GM19438 (cell line): ENCODE measurements around the gene BPIFB3.

Experiments used
- ATAC-seq: cut with Tn5 transposase; IDR thresholded peaks from one replicate; pipeline ENCODE4 v1.9.1; 2021; ENCODE audit warnings: low read depth; ENCODE audit not compliant: unreplicated experiment

BPIFB3 gene, protein sequence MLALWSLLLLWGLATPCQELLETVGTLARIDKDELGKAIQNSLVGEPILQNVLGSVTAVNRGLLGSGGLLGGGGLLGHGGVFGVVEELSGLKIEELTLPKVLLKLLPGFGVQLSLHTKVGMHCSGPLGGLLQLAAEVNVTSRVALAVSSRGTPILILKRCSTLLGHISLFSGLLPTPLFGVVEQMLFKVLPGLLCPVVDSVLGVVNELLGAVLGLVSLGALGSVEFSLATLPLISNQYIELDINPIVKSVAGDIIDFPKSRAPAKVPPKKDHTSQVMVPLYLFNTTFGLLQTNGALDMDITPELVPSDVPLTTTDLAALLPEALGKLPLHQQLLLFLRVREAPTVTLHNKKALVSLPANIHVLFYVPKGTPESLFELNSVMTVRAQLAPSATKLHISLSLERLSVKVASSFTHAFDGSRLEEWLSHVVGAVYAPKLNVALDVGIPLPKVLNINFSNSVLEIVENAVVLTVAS

DNA sequence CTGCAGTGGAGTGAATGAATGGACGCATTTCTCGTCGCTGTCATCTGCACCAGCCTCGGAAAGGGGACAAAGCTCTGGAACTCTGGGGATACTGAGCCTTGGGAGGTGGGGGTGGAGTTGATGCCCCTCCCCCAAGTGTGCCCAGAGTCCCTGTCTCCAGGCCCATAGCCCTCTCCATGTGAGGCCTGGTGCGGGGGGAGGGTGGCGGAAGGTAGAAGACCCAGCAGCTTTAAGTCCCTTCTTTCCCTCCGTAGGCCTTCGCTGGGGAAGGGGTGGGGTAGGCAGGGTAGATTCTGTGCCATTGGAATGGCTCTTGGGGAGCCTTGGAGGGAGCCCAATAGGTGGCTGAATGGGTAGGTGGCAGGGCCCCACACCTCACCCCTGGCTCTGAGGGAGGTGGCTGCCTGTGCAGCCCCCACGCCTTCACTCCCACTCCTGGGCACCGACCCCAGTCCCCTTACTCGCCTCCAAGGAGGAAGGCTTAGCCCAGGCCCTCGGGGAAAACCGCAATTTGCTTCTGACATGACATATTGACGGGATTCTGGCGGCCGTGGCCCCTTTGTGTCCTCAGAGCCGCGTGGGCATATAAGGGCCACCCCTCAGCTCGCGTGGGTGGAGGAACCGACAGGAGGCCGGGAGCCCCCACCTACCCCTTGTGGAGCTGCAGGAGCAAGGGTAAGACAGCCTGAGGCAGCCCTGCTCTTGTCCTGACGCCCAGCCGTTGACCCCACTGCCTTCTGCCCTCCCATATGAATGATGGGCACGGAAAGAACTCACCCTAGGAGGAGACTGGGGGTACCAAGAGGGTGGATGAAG, at the start of gene BPIFB3:
TSS of gene BPIFB3 (plus strand) at position 613 of the 816 bp plus-strand sequence. CDS start 1,533 bp downstream, outside the sequence.
- ATAC-seq, result no peak

DNA sequence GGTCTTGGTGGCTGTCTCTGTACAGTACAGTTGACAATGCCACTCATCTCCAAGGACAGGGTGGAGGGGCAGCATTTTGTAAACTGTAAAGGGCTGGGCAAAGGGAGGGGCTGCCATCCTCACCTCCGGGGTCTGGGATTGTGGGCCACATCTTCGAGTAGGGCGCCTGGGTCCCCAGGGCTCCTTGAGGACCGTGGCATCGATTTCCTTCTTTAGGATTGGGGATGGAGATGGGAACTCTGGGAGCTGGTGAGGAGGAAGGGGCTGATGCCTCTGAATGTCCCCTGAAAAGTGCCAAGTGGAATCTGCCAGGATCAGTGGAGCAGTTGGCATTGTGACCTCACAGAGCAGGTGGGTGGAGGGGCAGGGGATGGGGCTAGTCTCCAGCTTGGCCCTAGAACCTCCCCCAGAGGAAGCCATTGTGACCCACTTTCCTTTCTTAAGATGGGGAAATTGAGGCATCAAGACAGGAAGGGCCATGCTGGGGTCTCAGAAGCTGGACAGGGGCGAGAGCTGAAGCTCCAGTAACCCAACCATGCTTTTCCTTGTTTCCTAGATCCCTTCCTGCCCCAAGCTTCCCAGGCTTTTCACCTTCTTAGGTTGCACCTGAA, 49.5 kb upstream of the BPIFB3 start, which contains the start of gene SUN5:
TSS of gene SUN5 (minus strand) at position 293 of the 611 bp plus-strand sequence. CDS start at position 200, 93 bp downstream.
- no peak for ATAC-seq

GRCh38 chr20:33005132-33005566, 48.6 kb upstream of the BPIFB3 start:
- no peak for ATAC-seq

DNA sequence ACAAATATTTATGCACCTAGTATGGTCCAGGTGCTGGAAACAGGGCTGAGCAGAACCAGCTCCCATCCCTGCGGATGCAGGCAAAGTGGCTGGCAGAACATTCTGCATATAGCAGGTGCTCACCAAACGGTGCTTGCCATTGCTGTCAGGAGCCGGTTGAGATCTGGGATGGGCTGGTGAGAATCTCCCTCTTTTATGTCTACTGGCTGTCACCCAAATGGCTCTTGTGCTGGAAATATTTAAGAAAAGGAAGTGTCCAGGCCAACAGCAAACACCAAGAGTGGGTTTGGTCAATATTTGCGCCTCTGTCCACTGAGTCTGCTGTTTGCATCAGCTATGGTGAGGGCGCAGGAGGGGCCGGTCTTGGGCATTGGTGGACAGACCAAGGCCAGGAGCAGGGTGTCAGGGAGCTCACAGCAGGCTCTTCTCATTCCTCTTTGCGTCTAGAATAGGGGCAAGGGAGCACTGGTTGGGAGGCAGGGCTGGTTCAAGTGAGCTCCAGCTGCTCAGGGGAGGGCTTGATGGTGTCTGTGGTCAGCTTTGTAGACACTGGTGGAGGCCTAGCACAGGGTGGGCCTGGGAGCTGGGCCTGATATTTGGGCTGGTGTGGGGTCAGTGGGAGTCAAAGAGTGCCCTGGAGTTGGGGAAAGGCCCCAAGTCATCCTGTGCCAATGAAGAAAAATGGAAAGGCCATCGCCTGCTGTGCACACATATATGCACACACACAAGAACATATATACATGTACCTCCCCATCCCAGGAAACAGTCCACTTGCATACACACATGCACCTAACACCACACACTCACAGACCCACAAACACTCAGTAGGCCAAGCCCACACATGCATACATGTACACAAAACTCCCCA, 47.6 kb upstream of the BPIFB3 start:
- ATAC-seq, result no peak

DNA sequence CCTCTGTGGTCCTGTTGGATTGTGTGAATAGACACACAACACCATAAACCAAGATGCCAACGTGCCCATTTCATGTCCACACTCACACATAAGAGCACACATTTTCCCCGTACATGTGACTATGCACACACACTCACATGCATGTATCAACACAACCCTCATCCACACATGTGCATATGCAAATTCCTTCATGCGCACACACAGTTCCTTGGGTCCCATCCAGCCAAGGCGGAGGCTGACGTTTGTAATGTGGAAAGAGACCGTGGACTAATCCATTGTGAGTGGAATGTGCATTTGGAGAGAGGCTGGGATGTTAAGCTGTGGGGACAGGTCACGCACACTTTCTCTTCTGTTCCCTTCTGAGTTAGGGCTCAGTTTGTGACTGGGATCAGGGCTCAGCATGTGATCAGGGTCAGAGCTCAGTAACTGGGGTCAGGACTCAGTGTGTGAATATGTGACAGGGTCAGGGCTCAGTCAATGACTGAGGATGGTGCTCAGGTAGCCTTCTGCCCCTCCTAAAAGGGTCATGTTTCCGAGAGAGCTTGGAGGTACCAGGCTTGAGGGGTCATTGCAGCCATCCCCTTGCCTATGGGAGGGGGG, 46.8 kb upstream of the BPIFB3 start:
- ATAC-seq, result no peak

DNA sequence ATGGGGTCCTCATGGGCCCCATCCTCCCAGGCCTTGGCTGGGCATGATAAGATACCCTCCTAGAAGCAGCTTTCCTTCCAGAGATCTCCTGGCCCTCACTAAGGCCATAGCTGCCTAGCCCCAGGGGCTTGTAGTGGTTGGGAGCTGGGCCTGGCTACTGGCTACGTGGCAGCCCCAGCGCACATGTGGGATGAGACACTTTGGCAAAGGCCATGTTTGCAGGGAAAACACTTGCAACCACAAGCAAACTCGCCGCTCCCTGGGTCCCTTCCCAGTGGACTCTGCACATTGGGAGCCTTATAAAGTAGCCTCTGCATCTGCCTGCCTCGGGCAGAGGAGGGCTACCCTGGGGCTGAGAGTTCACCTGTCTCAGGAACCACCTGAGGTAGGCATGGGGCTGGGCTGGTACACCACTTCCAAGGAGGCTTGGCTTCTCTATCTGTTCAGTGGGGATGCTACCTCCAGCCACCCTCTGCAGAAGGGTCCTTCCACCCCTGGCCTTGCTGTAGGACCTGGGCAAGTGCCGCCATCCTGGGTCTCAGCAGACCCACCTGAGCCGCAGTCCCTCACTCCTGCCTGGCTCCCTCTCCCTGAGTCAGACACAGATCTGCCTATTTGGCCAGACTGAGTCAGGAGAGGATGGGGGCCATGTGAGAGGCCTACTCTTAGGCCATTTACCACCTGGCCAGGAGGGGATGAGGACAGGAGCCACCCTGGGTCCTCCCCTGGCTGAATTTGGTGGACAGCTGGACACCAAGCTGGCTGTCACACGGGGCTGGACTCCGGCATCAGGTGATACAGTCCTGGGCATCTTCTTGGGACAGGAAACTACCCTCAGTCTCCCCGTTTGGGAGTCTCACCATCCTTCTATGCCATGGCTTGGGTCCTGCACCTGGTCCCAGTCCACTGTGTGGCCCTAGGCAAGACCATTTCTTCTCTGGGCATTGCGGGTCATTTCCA, 46.0 kb upstream of the BPIFB3 start, which contains the start of gene BPIFB2:
TSS of gene BPIFB2 (plus strand) at position 329 of the 960 bp plus-strand sequence. CDS start 871 bp downstream, outside the sequence.
- no peak for ATAC-seq

DNA sequence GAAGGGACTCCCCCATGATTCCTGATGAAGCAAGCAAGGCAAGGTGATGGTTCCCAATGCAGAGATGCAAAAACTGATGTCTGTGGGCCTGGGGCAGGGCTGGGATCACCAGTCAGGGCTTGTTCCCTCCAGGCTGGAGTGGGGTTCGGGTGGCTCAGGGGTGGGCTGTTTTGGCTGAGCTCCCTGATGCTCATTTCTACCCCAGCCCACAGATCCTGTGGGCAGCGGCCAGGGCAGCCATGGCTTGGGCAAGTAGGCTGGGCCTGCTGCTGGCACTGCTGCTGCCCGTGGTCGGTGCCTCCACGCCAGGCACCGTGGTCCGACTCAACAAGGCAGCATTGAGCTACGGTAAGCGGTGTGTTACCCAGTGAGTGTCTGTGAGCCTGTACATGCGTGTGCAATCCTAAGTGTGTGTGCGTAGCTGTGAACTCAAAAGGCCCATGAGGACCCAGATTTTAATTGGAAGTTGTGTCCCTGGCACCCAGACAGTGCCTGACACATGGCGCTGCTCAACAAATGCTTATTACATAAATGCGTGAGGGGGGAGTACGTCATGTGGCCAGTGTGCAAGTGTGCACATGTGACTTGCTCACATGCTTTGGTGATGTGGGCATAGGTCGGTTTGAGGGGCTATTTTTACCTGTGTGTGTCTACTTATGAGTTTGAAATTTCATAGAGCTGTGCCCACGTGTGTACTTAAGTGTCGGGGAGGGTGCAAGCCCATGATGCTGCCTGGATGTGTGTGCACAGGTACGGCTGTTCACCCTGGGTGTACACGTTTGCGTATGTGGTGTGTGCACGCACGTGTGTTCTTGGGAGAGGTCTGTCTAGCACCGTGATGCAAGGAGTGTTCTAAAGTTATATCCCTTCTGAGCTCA, 45.1 kb upstream of the BPIFB3 start:
- no peak for ATAC-seq

- no peak for ATAC-seq
These were observed 44.2 kb upstream of the BPIFB3 start for GRCh38 chr20:33009214-33010132.

DNA sequence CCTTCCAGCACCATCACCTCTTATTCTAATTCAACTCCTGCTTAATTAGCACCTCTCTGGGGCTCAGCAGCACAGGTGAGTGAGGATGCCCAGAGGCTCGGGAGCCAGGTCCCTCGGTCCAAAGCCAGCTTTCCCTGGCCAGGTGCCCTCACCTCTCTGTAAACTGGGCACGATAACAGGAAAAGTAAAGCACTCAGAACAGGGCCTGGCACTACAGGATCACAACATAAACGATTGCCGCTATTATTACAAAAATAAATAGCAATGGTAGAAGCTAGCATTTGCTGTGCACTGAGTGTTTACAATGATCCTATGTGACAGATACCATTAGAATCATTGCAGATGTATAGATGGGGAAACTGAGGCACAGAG, 43.6 kb upstream of the BPIFB3 start:
- no peak for ATAC-seq

DNA sequence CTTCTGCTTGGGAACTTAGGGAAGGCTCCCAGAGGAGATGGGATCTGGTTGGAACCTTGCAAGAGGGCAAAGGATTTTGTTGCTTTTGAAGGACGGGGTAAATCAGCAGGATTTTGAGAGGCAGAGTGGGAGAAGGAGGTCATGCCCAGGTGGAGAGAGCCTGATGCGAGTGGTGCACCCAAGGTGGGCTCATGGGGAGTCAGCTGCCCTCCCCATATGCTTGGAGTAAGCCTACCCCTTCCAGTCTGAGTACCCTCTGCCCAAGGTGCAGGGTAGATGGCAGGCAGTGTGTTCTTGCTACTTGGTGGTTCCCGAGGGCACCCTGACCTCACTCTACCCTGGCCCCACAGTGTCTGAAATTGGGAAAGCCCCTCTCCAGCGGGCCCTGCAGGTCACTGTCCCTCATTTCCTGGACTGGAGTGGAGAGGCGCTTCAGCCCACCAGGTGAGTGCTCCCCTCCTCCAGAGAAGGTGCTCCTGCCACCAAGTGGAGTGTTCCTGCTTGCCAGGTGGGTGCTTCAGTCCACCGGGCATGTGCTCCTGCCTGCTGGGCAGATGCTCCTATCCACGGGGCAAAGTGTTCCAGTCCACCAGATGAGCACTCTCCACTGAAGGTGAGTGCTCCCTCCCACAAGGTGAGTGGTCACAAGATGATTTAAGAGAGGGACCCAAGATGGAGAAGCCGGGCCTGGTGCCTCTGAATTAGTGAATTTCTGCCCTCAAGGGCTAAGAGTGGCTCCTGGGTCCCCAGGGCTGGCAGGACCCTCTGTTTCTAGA, 42.8 kb upstream of the BPIFB3 start:
- ATAC-seq, result no peak

DNA sequence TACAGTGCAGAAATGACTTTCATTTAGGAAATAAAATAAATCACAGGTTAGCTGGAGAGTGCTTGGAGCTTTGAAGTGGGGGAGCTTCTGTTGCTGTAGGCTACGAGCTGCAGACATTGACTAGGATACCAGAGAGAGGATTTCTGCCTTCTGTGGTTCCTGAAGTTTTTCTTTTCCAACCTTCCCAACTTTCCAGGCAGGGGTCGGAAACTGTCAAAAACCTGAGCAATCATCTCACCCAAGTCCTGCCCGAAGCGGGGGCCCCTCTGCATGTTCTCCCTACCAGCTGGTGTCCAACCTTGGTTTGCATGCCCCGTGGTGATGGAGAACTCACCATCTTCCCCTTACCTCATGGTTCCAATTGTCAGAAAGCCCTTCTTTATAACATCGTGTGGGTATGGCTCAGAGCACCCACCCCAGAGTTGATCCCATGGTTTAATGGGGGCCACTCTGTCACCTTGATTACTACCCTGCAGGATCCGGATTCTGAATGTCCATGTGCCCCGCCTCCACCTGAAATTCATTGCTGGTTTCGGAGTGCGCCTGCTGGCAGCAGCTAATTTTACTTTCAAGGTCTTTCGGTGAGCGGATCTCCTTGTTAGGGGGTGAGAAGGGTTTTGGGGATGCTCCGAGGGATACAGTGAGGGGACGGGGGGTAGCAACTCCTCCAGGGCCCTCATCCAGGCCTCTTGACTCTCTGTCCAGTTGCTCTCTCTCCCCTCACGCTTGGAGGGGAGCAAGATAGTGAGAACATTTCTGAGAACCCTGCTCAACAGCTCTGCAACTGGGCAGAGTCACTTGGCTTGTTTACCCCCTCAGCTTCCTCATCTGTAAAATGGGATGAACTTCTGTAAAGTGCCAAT, 41.1 kb upstream of the BPIFB3 start:
- no peak for ATAC-seq

GRCh38 chr20:33013701-33014326, 39.9 kb upstream of the BPIFB3 start:
- ATAC-seq, result no peak

DNA sequence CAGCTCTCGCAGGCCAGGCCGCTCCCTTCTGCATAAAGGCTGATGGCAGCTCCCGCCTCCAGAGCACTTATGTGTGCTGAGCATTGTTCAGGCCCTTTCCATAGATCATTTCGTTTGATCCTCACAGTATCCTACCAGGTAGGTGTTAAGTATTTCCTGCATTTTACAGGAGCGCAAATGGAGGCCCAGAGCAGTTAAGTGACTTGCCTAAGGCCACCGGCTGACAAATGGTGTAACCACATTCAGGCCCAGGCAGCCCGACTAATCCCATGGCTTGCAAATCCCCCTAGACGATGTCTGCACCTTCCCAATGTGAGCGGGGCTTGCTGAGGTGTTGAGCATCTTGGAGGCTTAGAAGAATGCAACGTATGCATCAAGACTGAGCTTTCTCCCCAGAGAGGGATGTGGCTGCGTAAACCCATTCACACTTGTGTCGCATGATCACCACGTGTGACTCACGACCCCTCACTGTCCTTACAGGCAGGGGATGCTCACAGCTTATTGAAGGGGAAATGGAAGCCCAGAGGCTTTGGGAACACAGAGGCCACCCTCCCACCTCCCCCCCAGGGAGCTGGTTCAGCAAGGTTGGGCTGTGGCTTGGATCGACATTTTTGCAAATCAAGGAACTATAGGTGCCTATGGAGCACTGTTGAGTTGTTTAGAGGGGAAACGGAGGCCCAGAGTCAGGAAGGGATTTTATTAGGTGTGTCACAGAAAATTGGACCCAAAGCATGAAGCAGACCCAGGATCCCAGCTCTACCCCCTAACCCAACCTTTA, 39.2 kb upstream of the BPIFB3 start:
- no peak for ATAC-seq

GRCh38 chr20:33015114-33015484, 38.6 kb upstream of the BPIFB3 start:
- ATAC-seq, result no peak
